Fibroblast of pulmonary artery (primary cell): ENCODE measurements around the gene HTR2A.
A peak's percentile ranks its signal among the peaks of the same experiment; 100 is the strongest.

Experiments used
- DNase-seq: peaks from one replicate; pipeline ENCODE4 v3.0.0-alpha.2; 2010; ENCODE audit warnings: low read depth
- H3K4me3 ChIP-seq: replicated peaks from 2 replicates; pipeline ENCODE4 v1.5.1; 2011; ENCODE audit warnings: low read depth, mild to moderate bottlenecking, control low read depth, low read length, moderate library complexity
- CTCF ChIP-seq: IDR thresholded peaks from 2 replicates; pipeline ENCODE4 v1.5.1; 2011; ENCODE audit warnings: mild to moderate bottlenecking, control low read depth, low read length, inconsistent platforms; ENCODE audit errors: missing control alignments

The HTR2A gene

GRCh38 chr13:46896341-46897137 lies at the start of gene HTR2A:
Gene HTR2A (minus strand): TSS chr13:46897053. CDS start chr13:46895906, 1,147 bp downstream.
- no peak for TF ChIP-seq CTCF
- peak within 1 kb of the TSS; percentile 54 for H3K4me3 ChIP-seq
- peak; percentile 40 for DNase-seq

- DNase-seq, result no peak
- no peak for TF ChIP-seq CTCF
- H3K4me3 ChIP-seq, result no peak overlapping the region
These were observed 39.7 kb upstream of the HTR2A start for GRCh38 chr13:46936525-46936924.

GRCh38 chr13:46934749-46935148 lies 37.9 kb upstream of the HTR2A start:
- H3K4me3 ChIP-seq, result no peak overlapping the region
- DNase-seq, result no peak
- no peak for TF ChIP-seq CTCF

GRCh38 chr13:46926916-46927590 lies 30.2 kb upstream of the HTR2A start:
- TF ChIP-seq CTCF, result no peak
- H3K4me3 ChIP-seq, result no peak overlapping the region
- DNase-seq, result peak; percentile 47

GRCh38 chr13:46925486-46925885 lies 28.6 kb upstream of the HTR2A start:
- no peak for TF ChIP-seq CTCF
- no peak overlapping the region for H3K4me3 ChIP-seq
- no peak for DNase-seq

GRCh38 chr13:46914341-46914740 lies 17.5 kb upstream of the HTR2A start:
- no peak for TF ChIP-seq CTCF
- no peak for DNase-seq
- no peak overlapping the region for H3K4me3 ChIP-seq

- DNase-seq, result no peak
- no peak for TF ChIP-seq CTCF
- H3K4me3 ChIP-seq, result no peak overlapping the region
These were observed 16.9 kb upstream of the HTR2A start for GRCh38 chr13:46913757-46914156.
